H1 (cell line): ENCODE data around the gene TMEM131L.

Experiments
- CTCF ChIP-seq, 3 experiments: IDR thresholded peaks; 1 replicate in 2 of 3; 2 replicates in 1 of 3; pipeline versions ENCODE4 v1.5.1 to v1.6.1; 2011; ENCODE audit warnings: low read length in 3 of 3, mild to moderate bottlenecking in 3 of 3, inconsistent platforms in 2 of 3, low read depth in 1 of 3, moderate library complexity in 1 of 3; ENCODE audit not compliant: insufficient read depth in 1 of 3; ENCODE audit errors: control extremely low read depth in 1 of 3
- EP300 ChIP-seq, 2 experiments: IDR thresholded peaks; 1 replicate in 1 of 2; 2 replicates in 1 of 2; pipeline ENCODE4 v1.6.1; 2011 to 2012; ENCODE audit warnings: low read depth in 2 of 2, low read length in 2 of 2, mild to moderate bottlenecking in 2 of 2, borderline replicate concordance in 1 of 2, inconsistent platforms in 1 of 2, moderate library complexity in 1 of 2
- EZH2 ChIP-seq: fragments of 200-600 bp; sonication (generic); IDR thresholded peaks from 2 replicates; pipeline ENCODE4 v1.7.1; 2012; ENCODE audit warnings: low read depth, mild to moderate bottlenecking, moderate library complexity, low read length, inconsistent platforms; ENCODE audit not compliant: severe bottlenecking
- FOSL1 ChIP-seq: IDR thresholded peaks from 2 replicates; pipeline ENCODE4 v1.6.1; 2011; ENCODE audit warnings: mild to moderate bottlenecking, low read depth, low read length, moderate library complexity; ENCODE audit not compliant: insufficient read depth
- GABPA ChIP-seq: IDR thresholded peaks from 2 replicates; pipeline ENCODE4 v1.6.1; 2011; ENCODE audit warnings: mild to moderate bottlenecking, low read length, moderate library complexity, borderline replicate concordance; ENCODE audit not compliant: insufficient read depth
- KDM1A ChIP-seq: fragments of 200-600, 300-600 bp; sonication (generic); IDR thresholded peaks from 2 replicates; pipeline ENCODE4 v1.7.1; 2016; ENCODE audit warnings: mild to moderate bottlenecking, low read length, borderline replicate concordance
- POLR2A ChIP-seq, 2 experiments: IDR thresholded peaks; 1 replicate in 1 of 2; 2 replicates in 1 of 2; pipeline ENCODE4 v1.6.1; 2011; ENCODE audit warnings: low read depth in 2 of 2, low read length in 2 of 2, mild to moderate bottlenecking in 2 of 2; ENCODE audit errors: control extremely low read depth in 1 of 2
- POLR2AphosphoS5 ChIP-seq: IDR thresholded peaks from 2 replicates; pipeline ENCODE4 v1.6.1; 2011; ENCODE audit warnings: low read depth, low read length
- SAP30 ChIP-seq: fragments of 300-600 bp; sonication (generic); IDR thresholded peaks from 2 replicates; pipeline ENCODE4 v1.7.1; 2012; ENCODE audit warnings: low read length, moderate library complexity, mild to moderate bottlenecking, inconsistent platforms; ENCODE audit not compliant: insufficient read depth, insufficient replicate concordance
- SRF ChIP-seq: IDR thresholded peaks from 2 replicates; pipeline ENCODE4 v1.6.1; 2011; ENCODE audit warnings: mild to moderate bottlenecking, low read depth, low read length, moderate library complexity
- USF2 ChIP-seq: IDR thresholded peaks from 2 replicates; pipeline ENCODE4 v1.6.1; 2011; ENCODE audit warnings: low read length, improper control_type of control experiment
- YY1 ChIP-seq: IDR thresholded peaks from 2 replicates; pipeline ENCODE4 v1.6.1; 2011; ENCODE audit warnings: low read depth, mild to moderate bottlenecking, low read length

GRCh38 chr4:153669838-153670237, 203.7 kb downstream of the TMEM131L start:
- no peak for TF ChIP-seq CTCF (IDR thresholded peaks at IDR 0.05; ENCODE audit: control extremely low read depth in 1 of 3, insufficient read depth in 1 of 3, low read depth in 1 of 3, low read length in 3 of 3)
- no peak for TF ChIP-seq GABPA
- TF ChIP-seq EP300 (IDR thresholded peaks at IDR 0.05; ENCODE audit: borderline replicate concordance in 1 of 2, low read depth in 2 of 2, low read length in 2 of 2), result no peak
- TF ChIP-seq FOSL1, result no peak
- no peak for TF ChIP-seq YY1
- TF ChIP-seq SAP30, result no peak
- TF ChIP-seq USF2, result no peak
- no peak for TF ChIP-seq EZH2
- no peak for TF ChIP-seq POLR2A (IDR thresholded peaks at IDR 0.05; ENCODE audit: control extremely low read depth in 1 of 2, low read depth in 2 of 2, low read length in 2 of 2)
- no peak for TF ChIP-seq SRF
- TF ChIP-seq POLR2AphosphoS5, result no peak
- no peak for TF ChIP-seq KDM1A
